Thyroid gland (tissue), 4 donors: ENCODE data around the gene SCTR. TPM values are rescaled to one million over a fixed set of nuclear protein-coding genes. Genes with fewer than 3 reads are reported as not detected.

Source experiments
- DNase-seq, 2 donors: peaks; one replicate each; pipeline ENCODE4 v3.0.0-alpha.2; 2019
- H3K27ac ChIP-seq, 3 donors: fragments of 200-600 bp; sonication (generic); 1 replicate in 2 of 3; 2 replicates in 1 of 3; pipeline ENCODE4 v1.5.1; 2016 to 2019; ENCODE audit warnings: mild to moderate bottlenecking in 1 of 3, moderate library complexity in 1 of 3
- H3K27me3 ChIP-seq: fragments of 200-600 bp; sonication (generic); one replicate; pipeline ENCODE4 v1.5.1; 2019
- H3K36me3 ChIP-seq, 2 donors: fragments of 200-600 bp; sonication (generic); one replicate each; pipeline ENCODE4 v1.5.1; 2016 to 2019
- H3K4me1 ChIP-seq, 2 donors: fragments of 200-600 bp; sonication (generic); one replicate each; pipeline ENCODE4 v1.5.1; 2017 to 2019
- H3K4me3 ChIP-seq, 3 donors: fragments of 200-600 bp; sonication (generic); replicated peaks in 1 of 3; 1 replicate in 2 of 3; 2 replicates in 1 of 3; pipeline ENCODE4 v1.5.1; 2016; ENCODE audit warnings: mild to moderate bottlenecking in 1 of 3
- H3K9me3 ChIP-seq: fragments of 200-600 bp; sonication (generic); one replicate; pipeline ENCODE4 v1.5.1; 2017
- POLR2A ChIP-seq, 2 donors: fragments of 450-650 bp; IDR thresholded peaks; one replicate each; pipeline ENCODE4 v1.6.1; 2017; ENCODE audit warnings: antibody characterized with exemption in 2 of 2, mild to moderate bottlenecking in 2 of 2, moderate library complexity in 1 of 2
- WGBS, 2 donors: methylation state at CpG; one replicate each; pipeline ENCODE4 v1.1.5; 2017; 5-methylcytosine and 5-hydroxymethylcytosine counted together
- intact Hi-C: fragments of 100-400 bp; cut with DNase I; formaldehyde crosslinking; loops from one replicate; pipeline ENCODE4 v1.15.1; 2023
- total RNA-seq, 4 donors: library from RNA; depleted of rRNA; stranded (reverse); fragments of >200 nt; gene quantifications; one replicate each; pipeline ENCODE4 v1.2.3, GENCODE V29; 2016
- TF ChIP-seq, protein P1 (sequence below), 6 experiments: fragments of 200-600 bp in 3 of 6; fragments of 450-650 bp in 3 of 6; sonication (generic) in 3 of 6; IDR thresholded peaks; one replicate each; pipeline ENCODE4 v1.5.1; 2016 to 2019; ENCODE audit warnings: antibody characterized with exemption in 6 of 6, mild to moderate bottlenecking in 2 of 6, inconsistent platforms in 1 of 6, moderate library complexity in 1 of 6

SCTR gene
- total RNA-seq, 4 donors from 2014 or later, result not detected

DNA sequence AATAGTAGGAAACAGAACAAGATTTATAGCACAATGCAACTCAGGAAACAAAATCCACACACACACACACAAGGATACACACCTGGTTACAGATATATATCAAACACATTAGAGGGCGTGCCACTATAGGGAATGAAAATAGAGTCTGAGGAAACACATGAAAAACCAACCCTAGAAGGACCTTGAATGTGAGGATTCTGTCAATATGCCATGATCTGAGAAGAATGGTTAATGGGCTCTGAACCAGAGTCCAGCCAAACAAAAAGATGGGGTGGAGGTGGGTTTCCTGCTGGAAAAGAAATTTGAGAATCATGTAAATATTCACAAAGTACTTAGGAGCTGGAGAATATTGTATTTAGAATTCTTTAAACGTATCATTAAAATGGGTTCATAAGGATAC, 100.5 kb downstream of the SCTR start:
- Histone ChIP-seq H3K27ac (no peak overlapping the region), H3K4me1 (peaks cover 17 to 28% of the 10 kb centered on the region in 2 donors), H3K36me3 (no peaks in the 10 kb centered on the region), H3K9me3 (no peaks in the 10 kb centered on the region), H3K4me3 (no peak overlapping the region), H3K27me3 (no peaks in the 10 kb centered on the region)
- 93 to 96% methylated on average over 2 of the region's 2 CpGs for WGBS, 2 donors
- intact Hi-C loops, result no loop called here
- DNase-seq, result no peak
- TF ChIP-seq POLR2A (IDR thresholded peaks at IDR 0.05), result no peak
- TF ChIP-seq, protein P1, sequence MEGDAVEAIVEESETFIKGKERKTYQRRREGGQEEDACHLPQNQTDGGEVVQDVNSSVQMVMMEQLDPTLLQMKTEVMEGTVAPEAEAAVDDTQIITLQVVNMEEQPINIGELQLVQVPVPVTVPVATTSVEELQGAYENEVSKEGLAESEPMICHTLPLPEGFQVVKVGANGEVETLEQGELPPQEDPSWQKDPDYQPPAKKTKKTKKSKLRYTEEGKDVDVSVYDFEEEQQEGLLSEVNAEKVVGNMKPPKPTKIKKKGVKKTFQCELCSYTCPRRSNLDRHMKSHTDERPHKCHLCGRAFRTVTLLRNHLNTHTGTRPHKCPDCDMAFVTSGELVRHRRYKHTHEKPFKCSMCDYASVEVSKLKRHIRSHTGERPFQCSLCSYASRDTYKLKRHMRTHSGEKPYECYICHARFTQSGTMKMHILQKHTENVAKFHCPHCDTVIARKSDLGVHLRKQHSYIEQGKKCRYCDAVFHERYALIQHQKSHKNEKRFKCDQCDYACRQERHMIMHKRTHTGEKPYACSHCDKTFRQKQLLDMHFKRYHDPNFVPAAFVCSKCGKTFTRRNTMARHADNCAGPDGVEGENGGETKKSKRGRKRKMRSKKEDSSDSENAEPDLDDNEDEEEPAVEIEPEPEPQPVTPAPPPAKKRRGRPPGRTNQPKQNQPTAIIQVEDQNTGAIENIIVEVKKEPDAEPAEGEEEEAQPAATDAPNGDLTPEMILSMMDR (IDR thresholded peaks at IDR 0.05), result no peak

DNA sequence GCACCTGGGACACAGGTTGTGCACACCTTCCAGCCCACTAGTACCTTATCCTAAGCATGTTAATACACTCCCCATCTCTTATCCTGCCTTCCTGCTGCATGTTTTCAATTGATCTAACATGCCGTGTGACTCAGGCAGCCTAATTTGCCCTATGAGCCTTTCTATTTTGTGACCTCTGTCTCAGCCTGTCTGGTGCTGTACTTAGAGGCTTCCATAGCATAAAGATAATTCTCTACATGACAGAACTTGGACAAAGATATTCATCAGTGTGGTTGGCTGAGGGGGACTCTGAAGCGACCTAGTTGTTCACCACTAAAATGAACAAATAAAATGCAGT, 101.2 kb downstream of the SCTR start:
- H3K4me3 ChIP-seq, result no peak overlapping the region
- no peaks in the 10 kb centered on the region for H3K9me3 ChIP-seq
- no peaks in the 10 kb centered on the region for H3K36me3 ChIP-seq
- H3K27me3 ChIP-seq, result no peaks in the 10 kb centered on the region
- TF ChIP-seq, protein P1 (IDR thresholded peaks at IDR 0.05), result no peak
- TF ChIP-seq POLR2A (IDR thresholded peaks at IDR 0.05), result no peak
- no peak overlapping the region for H3K27ac ChIP-seq
- WGBS, 2 donors, result 97 to 98% methylated on average over 2 of the region's 2 CpGs
- intact Hi-C loops, result no loop called here
- H3K4me1 ChIP-seq, result peaks cover 17 to 21% of the 10 kb centered on the region in 2 donors
- DNase-seq, result no peak

DNA sequence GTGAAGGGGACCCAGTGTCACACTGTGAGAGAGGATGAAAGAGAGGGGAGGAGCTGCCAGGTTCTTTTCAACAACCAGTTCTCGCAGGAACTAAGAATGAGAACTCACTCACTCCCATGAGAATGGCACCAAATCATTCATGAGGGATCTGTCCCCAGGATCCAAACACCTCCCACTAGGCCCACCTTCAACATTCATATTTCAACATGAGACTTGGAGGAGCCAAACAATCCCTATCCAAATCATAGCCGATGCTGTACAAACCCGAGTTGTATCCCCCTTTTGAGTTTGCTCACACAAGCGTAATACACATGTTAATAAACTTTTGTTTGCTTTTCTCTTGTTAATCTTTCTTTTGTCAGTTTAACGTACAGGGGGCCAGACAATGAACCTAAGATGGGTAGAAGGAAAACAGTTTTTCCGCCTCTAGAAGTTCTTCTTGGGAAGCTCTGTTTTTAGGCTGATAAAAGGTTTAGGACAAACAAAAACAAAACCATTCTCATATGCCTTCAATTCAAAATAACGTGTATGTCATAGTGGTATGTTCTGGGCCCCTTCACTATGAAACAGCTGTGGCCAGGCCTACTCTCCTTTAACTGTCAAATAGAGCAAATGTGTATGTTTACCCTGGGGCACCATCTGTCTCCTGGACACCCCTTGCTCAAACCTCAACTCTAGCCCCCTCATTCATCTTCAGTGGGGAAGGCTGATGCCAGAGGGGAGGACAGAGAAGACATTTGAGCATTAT, 101.7 kb downstream of the SCTR start:
- no peaks in the 10 kb centered on the region for H3K27me3 ChIP-seq
- no peak for DNase-seq
- H3K9me3 ChIP-seq, result no peaks in the 10 kb centered on the region
- peaks cover 13 to 15% of the 10 kb centered on the region in 2 donors for H3K4me1 ChIP-seq
- H3K27ac ChIP-seq, result no peak overlapping the region
- no peaks in the 10 kb centered on the region for H3K36me3 ChIP-seq
- WGBS, 2 donors, result 86 to 94% methylated on average over 7 of the region's 7 CpGs
- no peak overlapping the region for H3K4me3 ChIP-seq
- intact Hi-C loops, result no loop called here
- TF ChIP-seq POLR2A (IDR thresholded peaks at IDR 0.05), result no peak
- TF ChIP-seq, protein P1 (IDR thresholded peaks at IDR 0.05), result no peak

DNA sequence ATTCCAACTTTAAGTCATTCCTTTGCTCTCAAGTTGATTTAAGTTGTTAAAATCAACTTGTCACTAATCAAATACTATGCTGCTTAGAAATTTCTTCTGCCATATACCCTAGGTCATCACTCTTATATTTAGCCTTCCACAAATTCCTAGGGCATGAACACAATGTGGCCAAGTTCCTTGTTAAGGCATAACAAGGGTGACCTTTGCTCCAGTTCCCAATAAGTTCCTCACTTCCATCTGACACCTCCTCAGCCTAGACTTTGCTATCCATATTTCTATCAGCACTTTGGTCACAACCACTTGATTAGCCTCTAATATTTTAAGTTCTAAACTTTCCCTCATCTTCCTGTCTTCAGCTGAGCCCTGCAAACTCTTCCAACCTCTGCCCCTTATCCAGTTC, 102.5 kb downstream of the SCTR start:
- H3K4me3 ChIP-seq, result no peak overlapping the region
- no peak for DNase-seq
- intact Hi-C loops, result no loop called here
- H3K9me3 ChIP-seq, result no peaks in the 10 kb centered on the region
- no peaks in the 10 kb centered on the region for H3K27me3 ChIP-seq
- TF ChIP-seq POLR2A (IDR thresholded peaks at IDR 0.05), result no peak
- TF ChIP-seq, protein P1 (IDR thresholded peaks at IDR 0.05), result no peak
- H3K36me3 ChIP-seq, result no peaks in the 10 kb centered on the region
- peaks cover 6 to 8% of the 10 kb centered on the region in 2 donors for H3K4me1 ChIP-seq
- no peak overlapping the region for H3K27ac ChIP-seq

DNA sequence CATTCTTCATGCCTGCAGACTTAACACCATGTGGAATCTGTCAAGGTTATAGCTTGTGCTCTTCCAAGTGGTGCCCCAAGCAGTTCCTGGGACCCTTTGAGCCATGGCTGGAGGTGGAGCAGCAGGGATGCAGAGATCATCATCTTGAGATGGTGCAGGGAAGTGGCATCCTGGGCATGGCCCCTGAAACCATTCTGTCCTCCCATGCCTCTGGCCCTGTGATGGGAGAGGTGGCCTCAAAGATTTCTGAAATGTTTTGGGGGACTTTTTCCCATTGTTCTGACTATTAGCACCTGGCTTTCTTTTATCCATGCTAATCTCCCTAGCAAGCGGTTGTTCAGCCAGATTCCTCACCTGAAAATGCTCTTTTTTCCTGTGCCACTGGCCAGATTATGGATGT, 103.0 kb downstream of the SCTR start:
- 90 to 100% methylated on average over 1 of the region's 1 CpG for WGBS, 2 donors
- Histone ChIP-seq H3K4me3 (no peak overlapping the region), H3K9me3 (no peaks in the 10 kb centered on the region), H3K27ac (no peak overlapping the region), H3K36me3 (no peaks in the 10 kb centered on the region), H3K27me3 (no peaks in the 10 kb centered on the region), H3K4me1 (peaks cover 2 to 5% of the 10 kb centered on the region in 2 donors)
- no peak for TF ChIP-seq POLR2A (IDR thresholded peaks at IDR 0.05)
- TF ChIP-seq, protein P1 (IDR thresholded peaks at IDR 0.05), result no peak
- no peak for DNase-seq
- intact Hi-C loops, result no loop called here
